H1 (cell line): ENCODE measurements around the gene GLT8D2. TPM values are rescaled to one million over a fixed set of nuclear protein-coding genes. Genes with fewer than 3 reads are reported as not detected.

ENCODE experiments used
- CTCF ChIA-PET: fragments of 300-600 bp; sonication (Branson Sonifier 250); formaldehyde crosslinking; loops from one replicate; lab custom pipeline; 2021; ENCODE audit not compliant: partially characterized antibody; lab: Charles Lee
- POLR2A ChIA-PET: fragments of 300-600 bp; sonication (Branson Sonifier 250); formaldehyde crosslinking; loops from one replicate; lab custom pipeline; 2021; ENCODE audit warnings: inconsistent platforms; ENCODE audit not compliant: partially characterized antibody; lab: Charles Lee
- DNase-seq, 2 experiments: peaks; one replicate each; pipeline versions ENCODE4 v3.0.0 to v3.0.0-alpha.2; 2010 to 2022; ENCODE audit warnings: low spot score in 2 of 2, low read depth in 1 of 2, mixed read lengths in 1 of 2
- FAIRE-seq: peaks from 2 replicates; lab custom pipeline; 2011; peaks lifted over from hg19 to GRCh38; lab: Jason Lieb, UNC
- H2AFZ ChIP-seq: 2 replicates; pipeline ENCODE4 v1.8.1; 2012; ENCODE audit warnings: low read length, inconsistent platforms
- H2AK5ac ChIP-seq: 2 replicates; pipeline ENCODE4 v1.6.1; 2013; ENCODE audit warnings: low read depth, low read length
- H2BK120ac ChIP-seq: replicated peaks from 2 replicates; pipeline ENCODE3; 2013; ENCODE audit warnings: low read depth, low read length, inconsistent platforms
- H2BK12ac ChIP-seq: 2 replicates; pipeline ENCODE4 v1.6.1; 2013; ENCODE audit warnings: low read depth, low read length
- H2BK15ac ChIP-seq: 2 replicates; pipeline ENCODE4 v1.6.1; 2013; ENCODE audit warnings: low read length
- H2BK20ac ChIP-seq: 2 replicates; pipeline ENCODE4 v1.6.1; 2013; ENCODE audit warnings: low read length
- H2BK5ac ChIP-seq: 2 replicates; pipeline ENCODE4 v1.6.1; 2013; ENCODE audit warnings: low read depth, low read length
- H3K14ac ChIP-seq: 2 replicates; pipeline ENCODE4 v1.6.1; 2013; ENCODE audit warnings: inconsistent platforms; ENCODE audit not compliant: insufficient read length
- H3K18ac ChIP-seq: 2 replicates; pipeline ENCODE4 v1.6.1; 2013; ENCODE audit warnings: low read length; ENCODE audit errors: extremely low read depth
- H3K23ac ChIP-seq: 2 replicates; pipeline ENCODE4 v1.6.1; 2013; ENCODE audit warnings: inconsistent platforms; ENCODE audit not compliant: insufficient read length
- H3K23me2 ChIP-seq: 2 replicates; pipeline ENCODE4 v1.6.1; 2013; ENCODE audit warnings: low read depth, low read length
- H3K27ac ChIP-seq: 2 replicates; pipeline ENCODE4 v1.6.1; 2011; ENCODE audit warnings: low read depth, low read length, inconsistent platforms
- H3K27me3 ChIP-seq, 4 experiments: replicated peaks in 1 of 4; 1 replicate in 1 of 4; 2 replicates in 3 of 4; pipeline versions ENCODE4 v1.6.1 to v1.8.1; 2011 to 2013; ENCODE audit warnings: low read length in 3 of 4, mild to moderate bottlenecking in 3 of 4, inconsistent platforms in 2 of 4, mixed read lengths in 2 of 4, moderate library complexity in 1 of 4; ENCODE audit not compliant: control insufficient read depth in 3 of 4, insufficient read depth in 3 of 4; ENCODE audit errors: extremely low read depth in 1 of 4
- H3K36me3 ChIP-seq, 4 experiments: 2 replicates each; pipeline versions ENCODE4 v1.6.1 to v1.8.1; 2011 to 2013; ENCODE audit warnings: mild to moderate bottlenecking in 4 of 4, low read length in 3 of 4, moderate library complexity in 2 of 4, control low read depth in 1 of 4, inconsistent platforms in 1 of 4; ENCODE audit not compliant: insufficient read depth in 4 of 4, control insufficient read depth in 2 of 4
- H3K4ac ChIP-seq: replicated peaks from 2 replicates; pipeline ENCODE3; 2013; ENCODE audit warnings: low read length, low read depth, mixed read lengths, inconsistent platforms; ENCODE audit not compliant: insufficient read length
- H3K4me1 ChIP-seq, 4 experiments: replicated peaks in 1 of 4; 1 replicate in 1 of 4; 2 replicates in 3 of 4; pipeline versions ENCODE4 v1.6.1 to v1.8.1; 2011 to 2013; ENCODE audit warnings: low read length in 3 of 4, inconsistent platforms in 2 of 4, mixed read lengths in 1 of 4; ENCODE audit not compliant: insufficient read depth in 4 of 4, control insufficient read depth in 3 of 4
- H3K4me2 ChIP-seq, 2 experiments: 2 replicates each; pipeline versions ENCODE4 v1.6.1 to v1.8.1; 2011 to 2013; ENCODE audit warnings: low read depth in 2 of 2, low read length in 2 of 2, control low read depth in 1 of 2, inconsistent platforms in 1 of 2, mild to moderate bottlenecking in 1 of 2; ENCODE audit not compliant: insufficient read depth in 1 of 2
- H3K4me3 ChIP-seq, 4 experiments: fragments of 200-600, 300-600 bp in 1 of 4; sonication (generic), shearing (Covaris generic), sonication (Bioruptor Twin) in 1 of 4; 2 replicates each; pipeline versions ENCODE4 v1.5.1 to v1.8.1; 2011 to 2016; ENCODE audit warnings: low read length in 4 of 4, low read depth in 3 of 4, control low read depth in 2 of 4, inconsistent platforms in 2 of 4, mild to moderate bottlenecking in 2 of 4, mixed read lengths in 1 of 4, moderate library complexity in 1 of 4; ENCODE audit not compliant: insufficient read depth in 2 of 4; ENCODE audit errors: extremely low read depth in 1 of 4
- H3K56ac ChIP-seq: replicated peaks from 2 replicates; pipeline ENCODE3; 2013; ENCODE audit warnings: low read depth, mild to moderate bottlenecking, mixed read lengths, low read length, inconsistent platforms; ENCODE audit not compliant: insufficient read length
- H3K79me1 ChIP-seq: 2 replicates; pipeline ENCODE4 v1.6.1; 2013; ENCODE audit warnings: low read depth, low read length, control low read depth
- H3K79me2 ChIP-seq, 2 experiments: 2 replicates each; pipeline versions ENCODE4 v1.6.1 to v1.8.1; 2012 to 2013; ENCODE audit warnings: low read length in 2 of 2, mild to moderate bottlenecking in 2 of 2, inconsistent platforms in 1 of 2; ENCODE audit not compliant: insufficient read depth in 2 of 2, control insufficient read depth in 1 of 2
- H3K9ac ChIP-seq, 4 experiments: replicated peaks in 1 of 4; 1 replicate in 1 of 4; 2 replicates in 3 of 4; pipeline versions ENCODE4 v1.6.1 to v1.8.1; 2011 to 2013; ENCODE audit warnings: low read depth in 3 of 4, low read length in 3 of 4, control low read depth in 2 of 4, mild to moderate bottlenecking in 2 of 4, moderate library complexity in 2 of 4, inconsistent platforms in 1 of 4; ENCODE audit errors: extremely low read depth in 1 of 4
- H3K9me3 ChIP-seq, 2 experiments: 2 replicates each; pipeline versions ENCODE4 v1.6.1 to v1.8.1; 2012 to 2013; ENCODE audit warnings: mild to moderate bottlenecking in 2 of 2, moderate library complexity in 2 of 2, control low read depth in 1 of 2, inconsistent platforms in 1 of 2, low read depth in 1 of 2, low read length in 1 of 2, mixed read lengths in 1 of 2; ENCODE audit not compliant: insufficient read depth in 2 of 2
- H4K20me1 ChIP-seq, 2 experiments: replicated peaks in 1 of 2; 2 replicates each; pipeline versions ENCODE3 to v1.8.1; 2011 to 2013; ENCODE audit warnings: inconsistent platforms in 2 of 2, low read length in 2 of 2, mild to moderate bottlenecking in 1 of 2; ENCODE audit not compliant: insufficient read depth in 2 of 2, control insufficient read depth in 1 of 2
- H4K5ac ChIP-seq: 2 replicates; pipeline ENCODE4 v1.6.1; 2013; ENCODE audit warnings: low read length, low read depth, mixed read lengths, inconsistent platforms; ENCODE audit not compliant: insufficient read length
- H4K8ac ChIP-seq: 2 replicates; pipeline ENCODE4 v1.8.0; 2013; ENCODE audit warnings: mild to moderate bottlenecking, moderate library complexity, low read length, inconsistent platforms; ENCODE audit not compliant: insufficient read depth; ENCODE audit errors: extremely low read depth
- H4K91ac ChIP-seq: replicated peaks from 2 replicates; pipeline ENCODE3; 2013; ENCODE audit warnings: low read length, mixed read lengths, inconsistent platforms; ENCODE audit not compliant: insufficient read length
- ASH2L ChIP-seq: fragments of 200-600, 300-600 bp; sonication (generic); IDR thresholded peaks from one replicate; pipeline ENCODE4 v1.7.1; 2017; ENCODE audit warnings: low read length
- BRCA1 ChIP-seq: IDR thresholded peaks from 2 replicates; pipeline ENCODE4 v1.6.1; 2012; ENCODE audit warnings: low read depth, low read length, improper control_type of control experiment
- EP300 ChIP-seq, 2 experiments: IDR thresholded peaks; 1 replicate in 1 of 2; 2 replicates in 1 of 2; pipeline ENCODE4 v1.6.1; 2011 to 2012; ENCODE audit warnings: low read depth in 2 of 2, low read length in 2 of 2, mild to moderate bottlenecking in 2 of 2, borderline replicate concordance in 1 of 2, inconsistent platforms in 1 of 2, moderate library complexity in 1 of 2
- EZH2 ChIP-seq: fragments of 200-600 bp; sonication (generic); IDR thresholded peaks from 2 replicates; pipeline ENCODE4 v1.7.1; 2012; ENCODE audit warnings: low read depth, mild to moderate bottlenecking, moderate library complexity, low read length, inconsistent platforms; ENCODE audit not compliant: severe bottlenecking
- GABPA ChIP-seq: IDR thresholded peaks from 2 replicates; pipeline ENCODE4 v1.6.1; 2011; ENCODE audit warnings: mild to moderate bottlenecking, low read length, moderate library complexity, borderline replicate concordance; ENCODE audit not compliant: insufficient read depth
- NRF1 ChIP-seq: IDR thresholded peaks from 2 replicates; pipeline ENCODE4 v1.6.1; 2011; ENCODE audit warnings: mild to moderate bottlenecking, low read depth, low read length, improper control_type of control experiment
- PHF8 ChIP-seq: fragments of 200-600 bp; sonication (generic); conservative IDR thresholded peaks from 2 replicates; pipeline ENCODE4 v1.7.1; 2012; ENCODE audit warnings: low read depth, mild to moderate bottlenecking, inconsistent platforms, low read length, moderate library complexity
- SP1 ChIP-seq: IDR thresholded peaks from 2 replicates; pipeline ENCODE4 v1.6.1; 2011; ENCODE audit warnings: low read depth, low read length
- SP4 ChIP-seq: IDR thresholded peaks from 2 replicates; pipeline ENCODE4 v1.6.1; 2012; ENCODE audit warnings: low read length, inconsistent platforms
- TAF7 ChIP-seq: optimal IDR thresholded peaks from 2 replicates; pipeline ENCODE3; 2011; ENCODE audit warnings: low read depth, mild to moderate bottlenecking, inconsistent platforms, low read length, moderate library complexity, borderline replicate concordance
- TBP ChIP-seq: IDR thresholded peaks from 2 replicates; pipeline ENCODE4 v1.6.1; 2011; ENCODE audit warnings: low read depth, low read length, improper control_type of control experiment
- YY1 ChIP-seq: IDR thresholded peaks from 2 replicates; pipeline ENCODE4 v1.6.1; 2011; ENCODE audit warnings: low read depth, mild to moderate bottlenecking, low read length
- WGBS, 2 experiments: shearing (Covaris generic) in 1 of 2; methylation state at CpG; one replicate each; pipeline versions ENCODE4 v1.1.6 to v1.1.7; 2013 to 2015; ENCODE audit warnings: low lambda C conversion rate in 2 of 2, mixed read lengths in 2 of 2, inconsistent platforms in 1 of 2, low coverage in 1 of 2, missing lambda C conversion rate in 1 of 2; ENCODE audit not compliant: insufficient replicate concordance in 2 of 2, insufficient coverage in 1 of 2, insufficient read length in 1 of 2; ENCODE audit errors: extremely low coverage in 1 of 2, missing lambda C conversion rate in 1 of 2; 5-methylcytosine and 5-hydroxymethylcytosine counted together
- polyA plus RNA-seq, 7 experiments: library from polyadenylated mRNA; depleted of rRNA in 3 of 7; stranded (reverse) in 5 of 7; unstranded in 2 of 7; fragments of >200 nt in 5 of 7; fragments of 200-250 nt in 2 of 7; gene quantifications; 1 replicate in 5 of 7; 2 replicates in 1 of 7; 4 replicates in 1 of 7; pipeline versions ENCODE4 v1.2.1 to v1.2.3, GENCODE V29; 2011 to 2013; ENCODE audit warnings: missing spikeins in 2 of 7, mixed read lengths in 2 of 7
- total RNA-seq: library from RNA; stranded (reverse); fragmentation: NEBNext Ultra II Directional; extraction: Animal tissue kit (Norgen Biotek cat#: 25700); gene quantifications from 2 replicates; pipeline ENCODE4 v1.2.1, GENCODE V29; 2021
- TF ChIP-seq, protein P1 (sequence below): IDR thresholded peaks from 2 replicates; pipeline ENCODE4 v1.6.1; 2012; ENCODE audit warnings: inconsistent platforms

Gene GLT8D2
- total and polyA plus RNA-seq, 2 of the 8 experiments (the other 6 are each of a cell fraction or from before 2014, with no cell fraction given) = 6.8 to 9.8 TPM

- no peaks in the 10 kb centered on the region for H3K9me3 ChIP-seq
- H2BK20ac ChIP-seq = no peak overlapping the region
- H3K4ac ChIP-seq = no peak overlapping the region
- no peak overlapping the region for H2BK15ac ChIP-seq
- FAIRE-seq = no peak
- H2AK5ac ChIP-seq = no peak overlapping the region
- no peak overlapping the region for H3K14ac ChIP-seq
- H3K4me2 ChIP-seq = no peak overlapping the region
- H2AFZ ChIP-seq = no peak overlapping the region
- H3K23me2 ChIP-seq = peaks cover 9% of the 10 kb centered on the region; the same call in 1 of the 2 replicates
- CTCF ChIA-PET = interaction anchor here (1.9 kb wide), 1 partner anchor 93 kb away, joined by 5 read pairs; no protein-coding TSS in a partner anchor
- POLR2A ChIA-PET = interaction anchor here (1.0 to 2.2 kb wide), 5 partner anchors 10 to 15 kb away, joined by 3 to 7 read pairs (median 5); a partner anchor contains a TSS
- peak overlapping the region in 1 of 4 experiments; percentile 18; a peak in 1 of 7 replicates for H3K9ac ChIP-seq
- peaks cover 7% of the 10 kb centered on the region; the same call in 1 of the 2 replicates for H3K79me1 ChIP-seq
- no peak for DNase-seq
- H3K4me1 ChIP-seq = peaks cover 0 to 9% (median 1%) of the 10 kb centered on the region in 4 experiments; a peak in 4 of 7 replicates
- H3K27ac ChIP-seq = no peak overlapping the region
- H3K23ac ChIP-seq = no peak overlapping the region
- H3K56ac ChIP-seq = no peak overlapping the region
- no peak overlapping the region for H2BK5ac ChIP-seq
- 88% methylated on average over 2 of the region's 2 CpGs; no CpG with 5 or more reads in 1 of the 2 experiments for WGBS, 2 experiments
- H3K27me3 ChIP-seq = no peaks in the 10 kb centered on the region
- no peak overlapping the region for H3K4me3 ChIP-seq
- peaks cover 49 to 94% of the 10 kb centered on the region in 2 experiments for H3K79me2 ChIP-seq
- no peak overlapping the region for H4K91ac ChIP-seq
- peaks cover 5% of the 10 kb centered on the region in 2 experiments for H4K20me1 ChIP-seq
- H2BK120ac ChIP-seq = no peak overlapping the region
- no peak overlapping the region for H3K18ac ChIP-seq
- H3K36me3 ChIP-seq = peaks cover 0 to 21% (median 3%) of the 10 kb centered on the region in 4 experiments; a peak in 1 of 8 replicates
- H2BK12ac ChIP-seq = no peak overlapping the region
- H4K8ac ChIP-seq = no peak overlapping the region
- H4K5ac ChIP-seq = no peak overlapping the region
- TF ChIP-seq GABPA = no peak
- TF ChIP-seq YY1 = no peak
- no peak for TF ChIP-seq SP1
- no peak for TF ChIP-seq TBP
- TF ChIP-seq SP4 = no peak
- no peak for TF ChIP-seq ASH2L
- no peak for TF ChIP-seq PHF8
- no peak for TF ChIP-seq EZH2
- no peak for TF ChIP-seq EP300 (IDR thresholded peaks at IDR 0.05; ENCODE audit: borderline replicate concordance in 1 of 2, low read depth in 2 of 2, low read length in 2 of 2)
- TF ChIP-seq TAF7 = no peak
- no peak for TF ChIP-seq BRCA1
- TF ChIP-seq NRF1 = no peak
- TF ChIP-seq, protein P1, sequence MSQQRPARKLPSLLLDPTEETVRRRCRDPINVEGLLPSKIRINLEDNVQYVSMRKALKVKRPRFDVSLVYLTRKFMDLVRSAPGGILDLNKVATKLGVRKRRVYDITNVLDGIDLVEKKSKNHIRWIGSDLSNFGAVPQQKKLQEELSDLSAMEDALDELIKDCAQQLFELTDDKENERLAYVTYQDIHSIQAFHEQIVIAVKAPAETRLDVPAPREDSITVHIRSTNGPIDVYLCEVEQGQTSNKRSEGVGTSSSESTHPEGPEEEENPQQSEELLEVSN = no peak
Observed at GRCh38 chr12:103969391-103969790, 80.6 kb downstream of the GLT8D2 start.
